ENCODE data around the gene ADSS1.

Gene ADSS1

DNA sequence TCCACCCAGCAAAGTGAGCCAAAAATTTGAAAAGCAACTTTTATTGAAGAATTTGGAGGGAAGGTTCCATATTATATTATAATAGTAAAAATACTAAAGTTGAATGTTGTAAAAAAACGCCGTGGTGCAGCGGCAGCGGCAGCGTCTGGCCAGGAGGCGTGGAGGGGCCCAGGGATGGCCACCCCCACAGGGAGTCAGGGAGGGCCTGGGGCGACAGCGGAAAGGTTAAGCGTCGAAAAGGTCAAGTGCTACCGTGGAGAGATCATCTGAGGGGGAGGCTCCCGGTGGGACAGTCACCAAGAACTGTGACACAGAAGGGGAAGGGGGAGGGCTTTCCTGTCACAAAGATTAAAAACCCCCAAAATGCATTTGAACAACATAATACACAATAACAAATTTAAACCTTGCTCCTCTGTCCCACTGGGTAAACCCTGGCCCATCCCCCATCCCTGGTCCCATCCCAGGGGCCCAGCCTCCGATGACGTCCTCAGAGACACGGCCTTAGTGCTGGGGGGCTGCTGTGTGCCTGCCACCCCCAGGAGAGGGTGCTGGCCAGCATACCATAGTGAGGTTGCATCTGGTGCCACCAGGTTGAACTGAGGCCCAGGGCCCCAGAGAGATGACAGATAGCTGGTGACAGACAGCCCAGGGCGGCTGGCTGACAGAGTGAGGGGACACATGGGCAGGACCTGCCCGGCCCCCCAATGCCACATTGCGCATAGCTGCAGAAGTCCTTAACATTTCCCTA is 45.5 kb downstream of the ADSS1 start:
- DNase-seq (ENCODE audit: low read depth in 2 of 2), result no peak

DNA sequence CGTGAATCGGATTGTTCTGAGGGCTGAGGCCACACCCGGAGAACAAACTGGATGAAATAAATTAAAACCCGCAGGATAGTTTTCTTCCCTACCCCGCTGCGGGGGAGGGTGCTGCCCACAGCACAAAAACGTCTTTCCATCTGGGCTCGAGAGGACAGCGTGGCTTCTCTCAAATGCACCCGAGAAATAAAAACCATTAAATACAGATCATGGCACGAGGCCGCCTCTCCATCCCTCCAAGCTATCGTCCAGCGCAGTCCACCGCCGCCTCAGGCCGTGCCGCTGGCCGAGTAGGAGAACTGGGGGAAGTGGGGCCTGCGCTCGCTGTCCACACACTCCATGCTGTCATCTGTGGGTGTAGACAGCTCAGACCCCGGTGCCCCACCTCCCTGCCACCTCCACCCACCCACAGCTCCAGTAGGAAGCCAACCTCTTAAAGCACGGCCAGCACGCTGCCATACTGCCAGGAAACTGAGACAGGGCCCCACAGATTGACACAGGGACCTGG is 46.1 kb downstream of the ADSS1 start:
- no peak for DNase-seq (ENCODE audit: low read depth in 2 of 2)

DNA sequence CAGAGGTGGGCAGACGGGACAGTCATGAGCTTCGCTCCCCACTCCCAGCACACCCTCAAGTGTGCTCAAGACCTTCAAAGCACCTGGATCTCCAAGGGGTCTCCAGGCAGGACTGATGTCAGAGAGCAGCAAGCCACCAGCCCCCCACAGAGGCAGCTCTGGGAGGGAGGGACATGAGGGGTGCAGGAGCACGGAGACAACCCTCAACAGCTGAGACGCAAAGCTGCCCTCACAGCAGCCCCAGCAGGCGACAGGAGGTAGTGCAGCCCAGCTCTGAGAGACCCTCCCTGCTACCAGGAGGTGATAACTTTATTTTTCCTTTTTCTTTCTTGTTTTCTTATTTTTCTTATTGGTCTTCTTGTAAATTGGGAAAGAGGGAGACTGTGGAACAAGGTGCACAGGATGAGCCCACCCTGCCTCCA is 46.8 kb downstream of the ADSS1 start:
- no peak for DNase-seq (ENCODE audit: low read depth in 2 of 2)

GRCh38 chr14:104771374-104771773 is 47.3 kb downstream of the ADSS1 start:
- DNase-seq (ENCODE audit: low read depth in 2 of 2), result no peak

- DNase-seq (ENCODE audit: low read depth in 2 of 2), result no peak
Measured at GRCh38 chr14:104771918-104772706, 48.1 kb downstream of the ADSS1 start.

GRCh38 chr14:104772707-104773504 is 48.9 kb downstream of the ADSS1 start:
- no peak for DNase-seq (ENCODE audit: low read depth in 2 of 2)

GRCh38 chr14:104773505-104774452 is 49.8 kb downstream of the ADSS1 start:
- no peak for DNase-seq (ENCODE audit: low read depth in 2 of 2)

DNA sequence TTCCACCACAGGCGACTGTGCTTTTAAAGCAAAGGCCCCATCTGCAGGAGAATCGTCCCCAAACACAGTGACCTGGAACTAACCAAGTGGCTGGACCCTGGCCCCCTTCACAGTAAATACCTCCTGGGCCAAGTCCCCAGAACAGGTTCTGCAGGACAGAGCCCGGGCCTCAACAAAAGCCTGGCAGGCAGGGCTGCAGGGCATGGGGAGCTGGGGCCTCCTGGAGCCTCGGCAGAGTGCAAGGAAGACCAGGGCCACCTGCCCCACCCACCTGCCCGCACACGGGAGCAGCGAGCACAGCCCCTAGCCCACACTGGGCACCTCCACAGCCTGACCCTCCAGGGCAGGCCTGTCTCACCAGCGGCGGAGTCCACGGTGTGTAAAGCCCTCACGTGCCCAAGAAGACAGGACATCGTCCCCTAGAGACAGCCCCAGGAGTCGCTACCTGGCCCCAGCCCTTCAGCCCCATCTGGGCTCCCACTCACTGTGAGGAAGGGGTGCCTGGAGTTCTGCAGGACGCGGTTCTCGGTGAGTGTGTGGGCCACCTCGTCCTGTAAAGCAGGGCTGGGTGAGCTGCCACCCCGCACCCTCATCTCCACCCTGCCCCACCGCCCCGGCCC is 50.5 kb downstream of the ADSS1 start:
- DNase-seq (ENCODE audit: low read depth in 2 of 2), result no peak

GRCh38 chr14:104775073-104775489 is 51.1 kb downstream of the ADSS1 start:
- DNase-seq (ENCODE audit: low read depth in 2 of 2), result no peak

DNA sequence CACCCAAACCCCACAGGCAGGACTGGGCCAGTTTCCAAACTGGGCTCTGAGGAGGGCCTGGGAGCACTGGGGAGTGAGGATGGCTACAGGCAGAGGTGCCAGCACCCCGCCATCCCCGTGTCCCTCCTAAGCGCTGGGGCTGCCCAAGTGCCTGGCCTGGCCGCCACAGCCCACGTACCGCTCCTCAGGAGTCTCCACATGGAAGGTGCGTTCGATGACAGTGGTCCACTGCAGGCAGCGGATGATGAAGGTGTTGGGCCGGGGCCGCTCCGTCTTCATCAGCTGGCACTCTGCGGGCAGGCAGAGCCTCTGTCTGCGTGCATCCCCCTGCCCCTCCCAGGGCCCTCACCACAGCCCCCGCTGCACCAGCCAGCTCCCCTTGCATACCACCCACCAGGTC is 52.5 kb downstream of the ADSS1 start:
- DNase-seq (ENCODE audit: low read depth in 2 of 2), result no peak

DNA sequence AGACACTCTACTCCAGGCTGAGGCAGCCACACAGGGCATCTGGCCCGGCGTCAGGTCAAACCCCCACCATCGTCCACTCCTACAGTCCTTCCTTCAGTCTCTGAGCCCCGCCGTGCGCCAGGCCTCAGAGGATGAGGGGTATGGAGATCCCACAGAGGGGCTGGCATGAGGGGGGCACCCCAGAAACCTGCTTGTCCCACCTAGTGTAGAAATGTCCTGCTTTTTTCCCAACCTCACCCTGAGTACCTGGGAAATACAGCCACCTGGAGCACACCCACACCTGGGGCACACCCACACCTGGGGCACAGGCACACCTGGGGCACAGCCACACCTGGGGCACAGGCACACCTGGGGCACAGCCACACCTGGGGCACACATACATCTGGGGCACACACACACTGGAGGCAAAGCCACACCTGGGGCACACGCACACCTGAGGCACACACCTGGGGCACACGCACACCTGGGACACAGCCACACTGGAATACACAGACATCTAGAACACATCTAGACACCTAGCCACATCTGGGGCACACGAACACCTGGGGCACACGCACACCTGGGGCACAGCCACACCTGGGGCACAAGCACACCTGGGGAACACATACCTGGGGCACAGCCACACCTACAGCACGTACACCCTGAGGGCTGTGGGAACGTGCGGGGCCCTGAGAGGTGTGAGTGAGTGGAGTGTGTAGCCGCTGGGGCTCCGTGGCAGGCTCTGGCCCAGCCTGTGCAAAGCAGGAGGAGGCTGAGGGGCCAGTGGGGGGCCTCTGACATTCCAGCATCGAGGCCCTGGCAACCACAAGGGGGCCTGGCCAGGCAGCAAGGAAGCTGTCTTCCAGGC is 53.2 kb downstream of the ADSS1 start:
- DNase-seq (ENCODE audit: low read depth in 2 of 2), result no peak

DNA sequence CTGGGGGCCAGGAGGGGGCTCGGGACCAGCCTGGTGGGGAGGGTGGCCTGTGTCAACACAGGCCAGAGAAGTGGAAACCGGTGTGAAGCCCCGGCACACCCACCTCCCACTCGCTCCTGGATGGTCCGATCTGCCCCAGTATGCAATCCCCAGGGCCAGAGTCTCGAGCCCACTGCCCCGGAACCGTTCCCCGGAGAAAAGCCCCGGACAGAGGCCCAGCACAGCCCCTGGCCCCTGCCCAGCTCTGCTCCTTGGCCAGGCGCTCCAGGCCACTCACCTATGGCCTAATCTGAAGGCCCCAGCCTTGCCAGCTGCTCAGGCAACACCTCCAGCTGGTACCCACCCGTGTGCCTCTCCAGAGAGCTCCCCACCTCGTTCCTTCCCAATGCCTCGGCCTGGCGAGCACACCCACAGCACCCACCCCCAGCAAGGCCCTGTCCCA is 53.8 kb downstream of the ADSS1 start:
- DNase-seq (ENCODE audit: low read depth in 2 of 2), result no peak

- no peak for DNase-seq (ENCODE audit: low read depth in 2 of 2)
Measured at GRCh38 chr14:104778694-104779331, 54.8 kb downstream of the ADSS1 start.

- no peak for DNase-seq (ENCODE audit: low read depth in 2 of 2)
Measured at GRCh38 chr14:104779776-104780512, 55.9 kb downstream of the ADSS1 start.

- DNase-seq (ENCODE audit: low read depth in 2 of 2), result no peak
Measured at GRCh38 chr14:104780513-104781030, 56.5 kb downstream of the ADSS1 start.

GRCh38 chr14:104781271-104782077 is 57.4 kb downstream of the ADSS1 start:
- no peak for DNase-seq (ENCODE audit: low read depth in 2 of 2)

All from fibroblast of skin of left biceps (primary cell).